ENCODE results near the gene SLC29A3. TPM values are rescaled to one million over a fixed set of nuclear protein-coding genes. Genes with fewer than 3 reads are reported as not detected.

Gene SLC29A3
- polyA plus RNA-seq, 3 donors = 9.7 to 28.4 (median 16.6) TPM

DNA sequence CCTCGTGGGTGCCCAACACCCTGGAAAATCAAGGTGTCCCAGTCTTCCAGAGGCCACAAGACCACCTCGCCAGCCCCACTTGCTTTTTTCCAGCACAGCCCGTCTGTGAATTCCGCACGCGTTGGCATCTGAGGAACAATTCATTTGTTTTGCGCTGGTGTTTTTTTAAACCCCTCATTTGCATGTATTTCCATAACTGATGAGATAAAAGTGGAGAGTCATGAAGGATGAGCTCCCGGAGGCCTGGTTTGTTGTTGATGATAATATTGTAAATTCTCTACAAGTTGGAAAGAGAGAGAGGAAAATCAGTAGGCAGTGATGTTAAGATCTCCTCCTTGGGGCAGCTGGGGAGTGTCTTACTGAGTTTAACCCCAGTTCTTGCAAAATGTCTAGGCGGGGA, 34.6 kb downstream of the SLC29A3 start:
- Histone ChIP-seq H3K27me3 (ENCODE audit: control insufficient read depth in 2 of 2, insufficient read depth in 2 of 2, low read length in 2 of 2) (no peaks in the 10 kb centered on the region), H3K4me2 (replicated peaks; ENCODE audit: extremely low read depth, low read length, poor library complexity, severe bottlenecking) (no peak overlapping the region), H3K79me2 (ENCODE audit: insufficient read depth, low read length) (no peaks in the 10 kb centered on the region), H3K9me3 (replicated peaks in 1 of 2; ENCODE audit: control insufficient read depth in 1 of 2, insufficient read depth in 1 of 2, low read length in 2 of 2) (no peaks in the 10 kb centered on the region), H4K20me1 (ENCODE audit: insufficient read depth, low read length) (peaks cover 6% of the 10 kb centered on the region), H3K4me3 (replicated peaks in 1 of 3; ENCODE audit: low read depth in 2 of 3, low read length in 3 of 3) (no peak overlapping the region), H2AFZ (ENCODE audit: insufficient read depth, low read depth, low read length, poor library complexity, severe bottlenecking) (no peak overlapping the region), H3K4me1 (ENCODE audit: control insufficient read depth in 1 of 2, insufficient read depth in 2 of 2, low read length in 2 of 2) (peaks cover 36 to 37% of the 10 kb centered on the region in 2 donors), H3K27ac (ENCODE audit: low read depth in 1 of 2, low read length in 2 of 2) (no peak overlapping the region), H3K9ac (ENCODE audit: insufficient read depth, low read length, poor library complexity, severe bottlenecking) (no peak overlapping the region), H3K36me3 (replicated peaks in 1 of 2; ENCODE audit: control insufficient read depth in 1 of 2, insufficient read depth in 2 of 2, low read length in 2 of 2) (peaks cover 64 to 95% of the 10 kb centered on the region in 2 donors)
- no peak overlapping the region for H3K4me3 Mint-ChIP-seq
- DNase-seq = no peak
- intact Hi-C loops (cut with micrococcal nuclease) = no loop called here
- 67% methylated on average over 3 of the region's 9 CpGs for WGBS (ENCODE audit: insufficient coverage)
- H3K27ac Mint-ChIP-seq = no peak overlapping the region
- H3K9me3 Mint-ChIP-seq = peaks cover 0 to under 1% (median 0%) of the 10 kb centered on the region in 7 donors
- peaks cover 87 to 95% of the 10 kb centered on the region in 2 donors for H3K36me3 Mint-ChIP-seq
- H3K27me3 Mint-ChIP-seq (ENCODE audit: low read depth in 3 of 3) = peaks cover 0 to 2% (median 2%) of the 10 kb centered on the region in 3 donors
- TF ChIP-seq, protein P1, sequence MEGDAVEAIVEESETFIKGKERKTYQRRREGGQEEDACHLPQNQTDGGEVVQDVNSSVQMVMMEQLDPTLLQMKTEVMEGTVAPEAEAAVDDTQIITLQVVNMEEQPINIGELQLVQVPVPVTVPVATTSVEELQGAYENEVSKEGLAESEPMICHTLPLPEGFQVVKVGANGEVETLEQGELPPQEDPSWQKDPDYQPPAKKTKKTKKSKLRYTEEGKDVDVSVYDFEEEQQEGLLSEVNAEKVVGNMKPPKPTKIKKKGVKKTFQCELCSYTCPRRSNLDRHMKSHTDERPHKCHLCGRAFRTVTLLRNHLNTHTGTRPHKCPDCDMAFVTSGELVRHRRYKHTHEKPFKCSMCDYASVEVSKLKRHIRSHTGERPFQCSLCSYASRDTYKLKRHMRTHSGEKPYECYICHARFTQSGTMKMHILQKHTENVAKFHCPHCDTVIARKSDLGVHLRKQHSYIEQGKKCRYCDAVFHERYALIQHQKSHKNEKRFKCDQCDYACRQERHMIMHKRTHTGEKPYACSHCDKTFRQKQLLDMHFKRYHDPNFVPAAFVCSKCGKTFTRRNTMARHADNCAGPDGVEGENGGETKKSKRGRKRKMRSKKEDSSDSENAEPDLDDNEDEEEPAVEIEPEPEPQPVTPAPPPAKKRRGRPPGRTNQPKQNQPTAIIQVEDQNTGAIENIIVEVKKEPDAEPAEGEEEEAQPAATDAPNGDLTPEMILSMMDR (IDR thresholded peaks at IDR 0.05) = no peak
- peaks cover 39% of the 10 kb centered on the region for H3K4me1 Mint-ChIP-seq

DNA sequence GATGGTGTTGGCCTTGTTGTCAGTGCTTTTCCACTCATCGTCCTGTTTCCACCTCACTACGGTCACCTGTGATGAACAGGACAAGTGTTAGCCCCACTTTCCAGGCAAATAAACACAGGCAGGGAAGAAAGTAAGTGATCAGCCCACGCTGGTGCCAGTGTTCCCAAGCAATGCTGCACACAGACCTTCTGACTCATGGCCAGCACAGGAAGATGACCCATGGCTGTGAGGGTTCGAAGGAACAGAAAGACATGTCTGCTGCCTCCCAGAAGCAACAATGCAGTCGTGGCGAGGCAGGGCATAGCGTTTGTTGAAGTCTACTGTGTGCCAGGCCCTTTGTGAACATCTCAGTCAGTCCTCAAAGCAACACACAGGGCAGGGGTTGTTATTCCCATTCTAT, 35.7 kb downstream of the SLC29A3 start:
- intact Hi-C loops (cut with micrococcal nuclease) = no loop called here
- H3K27ac ChIP-seq (ENCODE audit: low read depth in 1 of 2, low read length in 2 of 2) = no peak overlapping the region
- Mint-ChIP-seq H3K27me3 (ENCODE audit: low read depth in 3 of 3) (peaks cover 0 to 2% (median 1%) of the 10 kb centered on the region in 3 donors), H3K4me3 (no peak overlapping the region), H3K27ac (peak overlapping the region in 1 of 7 donors; percentile 7), H3K9me3 (peaks cover 0 to 4% (median 0%) of the 10 kb centered on the region in 7 donors), H3K4me1 (peaks cover 48% of the 10 kb centered on the region), H3K36me3 (peaks cover 79 to 90% of the 10 kb centered on the region in 2 donors)
- H3K9me3 ChIP-seq (replicated peaks in 1 of 2; ENCODE audit: control insufficient read depth in 1 of 2, insufficient read depth in 1 of 2, low read length in 2 of 2) = no peaks in the 10 kb centered on the region
- no peak for DNase-seq
- H3K4me3 ChIP-seq (replicated peaks in 1 of 3; ENCODE audit: low read depth in 2 of 3, low read length in 3 of 3) = no peak overlapping the region
- no peak overlapping the region for H3K4me2 ChIP-seq (replicated peaks; ENCODE audit: extremely low read depth, low read length, poor library complexity, severe bottlenecking)
- H4K20me1 ChIP-seq (ENCODE audit: insufficient read depth, low read length) = peaks cover 6% of the 10 kb centered on the region
- no peak overlapping the region for H3K9ac ChIP-seq (ENCODE audit: insufficient read depth, low read length, poor library complexity, severe bottlenecking)
- 98% methylated on average over 5 of the region's 7 CpGs for WGBS (ENCODE audit: insufficient coverage)
- H3K4me1 ChIP-seq (ENCODE audit: control insufficient read depth in 1 of 2, insufficient read depth in 2 of 2, low read length in 2 of 2) = peaks cover 47 to 48% of the 10 kb centered on the region in 2 donors
- TF ChIP-seq, protein P1 (IDR thresholded peaks at IDR 0.05) = no peak
- H3K36me3 ChIP-seq (replicated peaks in 1 of 2; ENCODE audit: control insufficient read depth in 1 of 2, insufficient read depth in 2 of 2, low read length in 2 of 2) = peaks cover 54 to 84% of the 10 kb centered on the region in 2 donors
- H3K27me3 ChIP-seq (ENCODE audit: control insufficient read depth in 2 of 2, insufficient read depth in 2 of 2, low read length in 2 of 2) = no peaks in the 10 kb centered on the region
- H3K79me2 ChIP-seq (ENCODE audit: insufficient read depth, low read length) = no peaks in the 10 kb centered on the region
- no peak overlapping the region for H2AFZ ChIP-seq (ENCODE audit: insufficient read depth, low read depth, low read length, poor library complexity, severe bottlenecking)

Measured in CD14-positive monocyte (primary cell).